Activated T-cell treated with anti-CD3 and anti-CD28 coated beads for 48 hours (primary cell): ENCODE results near the gene VASH2.

ENCODE experiments used
- DNase-seq: peaks from one replicate; pipeline ENCODE4 v3.0.0-alpha.2; 2020; ENCODE audit warnings: low read depth

VASH2 gene

GRCh38 chr1:213035573-213035972 lies 85.2 kb downstream of the VASH2 start:
- no peak for DNase-seq
